ENCODE data around the gene LRRN3. TPM values are rescaled to one million over a fixed set of nuclear protein-coding genes. Genes with fewer than 3 reads are reported as not detected.

The LRRN3 gene
- total and polyA plus RNA-seq, 8 donors = 0.30 to 1.3 (median 0.46) TPM; not detected in 1

DNA sequence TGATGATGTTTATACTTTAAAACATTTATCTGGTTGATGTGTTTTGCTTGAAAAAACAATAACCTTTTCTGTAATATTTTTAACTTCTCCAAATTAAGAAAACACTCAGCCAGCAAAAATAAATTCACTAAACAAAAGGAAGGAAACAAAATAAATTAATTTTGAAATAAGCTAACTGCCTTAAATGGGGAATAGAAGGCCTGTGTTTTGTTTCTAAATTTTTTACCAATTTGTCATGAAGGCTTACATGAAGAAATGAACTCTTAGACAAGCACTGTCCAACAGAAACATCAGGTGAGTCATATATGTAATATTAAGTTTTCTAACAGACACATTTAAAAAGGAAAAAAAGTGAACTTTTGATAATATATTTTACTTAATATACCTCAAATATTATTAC lies 68.5 kb downstream of the LRRN3 start:
- intact Hi-C loops (cut with DNase I) = no loop called here
- DNase-seq (no peak), FAIRE-seq (no peak), ATAC-seq (no peak)
- Histone ChIP-seq H3K27me3 (no peaks in the 10 kb centered on the region), H3K9me3 (no peaks in the 10 kb centered on the region), H3K36me3 (no peaks in the 10 kb centered on the region), H3K4me3 (no peak overlapping the region), H3K27ac (no peak overlapping the region), H3K4me1 (no peaks in the 10 kb centered on the region)
- TF ChIP-seq, protein P1, sequence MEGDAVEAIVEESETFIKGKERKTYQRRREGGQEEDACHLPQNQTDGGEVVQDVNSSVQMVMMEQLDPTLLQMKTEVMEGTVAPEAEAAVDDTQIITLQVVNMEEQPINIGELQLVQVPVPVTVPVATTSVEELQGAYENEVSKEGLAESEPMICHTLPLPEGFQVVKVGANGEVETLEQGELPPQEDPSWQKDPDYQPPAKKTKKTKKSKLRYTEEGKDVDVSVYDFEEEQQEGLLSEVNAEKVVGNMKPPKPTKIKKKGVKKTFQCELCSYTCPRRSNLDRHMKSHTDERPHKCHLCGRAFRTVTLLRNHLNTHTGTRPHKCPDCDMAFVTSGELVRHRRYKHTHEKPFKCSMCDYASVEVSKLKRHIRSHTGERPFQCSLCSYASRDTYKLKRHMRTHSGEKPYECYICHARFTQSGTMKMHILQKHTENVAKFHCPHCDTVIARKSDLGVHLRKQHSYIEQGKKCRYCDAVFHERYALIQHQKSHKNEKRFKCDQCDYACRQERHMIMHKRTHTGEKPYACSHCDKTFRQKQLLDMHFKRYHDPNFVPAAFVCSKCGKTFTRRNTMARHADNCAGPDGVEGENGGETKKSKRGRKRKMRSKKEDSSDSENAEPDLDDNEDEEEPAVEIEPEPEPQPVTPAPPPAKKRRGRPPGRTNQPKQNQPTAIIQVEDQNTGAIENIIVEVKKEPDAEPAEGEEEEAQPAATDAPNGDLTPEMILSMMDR (IDR thresholded peaks at IDR 0.05) = no peak

DNA sequence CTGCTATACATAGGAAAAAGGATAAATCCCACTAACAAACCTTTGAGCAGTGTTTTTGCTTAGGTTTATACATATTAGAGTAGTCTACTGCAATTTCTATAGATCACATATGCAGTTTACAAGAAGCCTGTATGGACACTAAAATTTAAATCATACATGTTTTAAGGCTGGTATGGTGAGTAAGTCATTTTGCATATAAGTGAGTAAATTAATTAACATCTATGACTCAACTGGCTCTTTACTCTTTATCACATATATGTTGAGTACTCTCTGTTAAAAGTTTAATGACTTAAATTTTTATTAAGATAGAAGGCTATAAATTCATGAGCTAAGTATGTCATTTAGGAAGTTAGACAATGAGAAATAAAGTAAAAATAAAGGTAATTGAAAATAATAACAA lies 69.4 kb downstream of the LRRN3 start:
- H3K36me3 ChIP-seq = no peaks in the 10 kb centered on the region
- H3K27me3 ChIP-seq = no peaks in the 10 kb centered on the region
- ATAC-seq (no peak), FAIRE-seq (no peak), DNase-seq (no peak)
- H3K4me3 ChIP-seq = no peak overlapping the region
- no peaks in the 10 kb centered on the region for H3K4me1 ChIP-seq
- H3K27ac ChIP-seq = no peak overlapping the region
- intact Hi-C loops (cut with DNase I) = no loop called here
- TF ChIP-seq, protein P1 (IDR thresholded peaks at IDR 0.05) = no peak
- H3K9me3 ChIP-seq = no peaks in the 10 kb centered on the region

DNA sequence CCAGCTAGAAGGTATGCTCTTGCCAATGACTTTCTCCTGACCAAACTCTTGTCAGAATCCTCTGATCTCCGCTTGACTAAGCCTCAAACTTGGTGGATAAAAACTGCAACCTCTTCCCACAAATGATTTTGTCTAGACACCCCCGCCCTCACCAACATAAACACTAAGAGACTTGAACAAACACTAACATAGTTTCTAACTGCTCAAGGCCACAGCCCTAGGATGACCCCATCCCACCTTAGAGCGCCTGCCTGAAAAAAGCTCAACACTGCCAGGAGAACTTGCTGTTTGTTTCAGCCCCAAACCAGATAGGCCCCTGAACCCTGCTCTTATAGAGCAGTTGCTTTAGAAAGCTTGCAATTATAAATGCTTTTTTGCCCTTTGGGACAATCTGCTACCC lies 71.8 kb downstream of the LRRN3 start:
- H3K27me3 ChIP-seq = no peaks in the 10 kb centered on the region

DNA sequence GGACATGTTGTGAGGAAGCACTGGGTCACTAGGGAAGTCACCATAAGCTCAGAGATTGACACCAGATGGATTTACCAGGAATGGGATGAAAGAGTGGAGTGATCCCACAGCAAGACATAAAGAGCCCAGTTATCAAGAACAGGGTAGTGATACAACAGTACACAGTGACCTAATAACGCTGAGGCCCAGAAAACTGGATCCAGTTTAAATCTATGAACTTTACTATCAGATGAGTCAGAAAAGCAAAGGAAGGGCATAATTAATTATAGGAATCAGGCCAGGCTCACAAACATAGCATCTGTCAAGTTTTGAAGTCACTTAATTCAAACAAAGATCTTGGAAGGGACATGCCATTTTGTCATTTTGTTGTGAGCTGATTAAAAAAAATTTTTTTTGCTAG lies 73.5 kb downstream of the LRRN3 start:
- no peaks in the 10 kb centered on the region for H3K4me1 ChIP-seq
- H3K27me3 ChIP-seq = no peaks in the 10 kb centered on the region
- DNase-seq = no peak
- H3K36me3 ChIP-seq = no peaks in the 10 kb centered on the region
- intact Hi-C loops (cut with DNase I) = no loop called here
- no peaks in the 10 kb centered on the region for H3K9me3 ChIP-seq
- FAIRE-seq = no peak
- no peak overlapping the region for H3K4me3 ChIP-seq
- TF ChIP-seq, protein P1 (IDR thresholded peaks at IDR 0.05) = no peak
- no peak for ATAC-seq
- WGBS, 2 donors = 86 to 93% methylated on average over 1 of the region's 1 CpG
- H3K27ac ChIP-seq = no peak overlapping the region

More for the DNA sequence above, 71.8 kb downstream of the LRRN3 start:
- intact Hi-C loops (cut with DNase I) = no loop called here
- Histone ChIP-seq H3K36me3 (no peaks in the 10 kb centered on the region), H3K27ac (no peak overlapping the region), H3K4me1 (no peaks in the 10 kb centered on the region), H3K4me3 (no peak overlapping the region), H3K9me3 (no peaks in the 10 kb centered on the region)
- ATAC-seq (no peak), DNase-seq (no peak), FAIRE-seq (no peak)
- TF ChIP-seq, protein P1 (IDR thresholded peaks at IDR 0.05) = no peak
- WGBS, 2 donors = 91 to 93% methylated on average over 3 of the region's 3 CpGs

DNA sequence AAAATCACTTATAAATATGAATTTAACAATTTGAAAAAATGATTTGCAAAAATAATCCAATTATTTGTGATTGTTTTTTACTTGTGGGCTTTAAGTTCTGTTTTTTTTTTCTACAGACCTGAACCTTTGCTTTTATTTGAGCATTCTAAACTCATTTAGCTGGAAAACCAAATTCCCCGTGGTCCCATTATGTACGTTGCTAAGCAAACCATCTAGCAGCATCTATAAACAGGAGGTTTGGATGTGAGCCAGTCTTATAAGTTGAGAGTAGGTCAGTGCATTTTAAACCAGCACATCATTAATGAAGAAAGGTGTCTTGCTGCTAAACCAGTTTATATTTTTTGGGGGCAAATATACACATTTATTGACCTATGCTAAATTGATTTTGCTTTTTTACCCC lies 77.3 kb downstream of the LRRN3 start:
- H3K4me3 ChIP-seq = no peak overlapping the region
- WGBS, 2 donors = 77 to 81% methylated on average over 2 of the region's 2 CpGs
- no peak for DNase-seq
- intact Hi-C loops (cut with DNase I) = no loop called here
- no peaks in the 10 kb centered on the region for H3K27me3 ChIP-seq
- H3K4me1 ChIP-seq = no peaks in the 10 kb centered on the region
- no peak for ATAC-seq
- TF ChIP-seq, protein P1 (IDR thresholded peaks at IDR 0.05) = no peak
- no peak for FAIRE-seq
- no peaks in the 10 kb centered on the region for H3K36me3 ChIP-seq
- no peak overlapping the region for H3K27ac ChIP-seq
- no peaks in the 10 kb centered on the region for H3K9me3 ChIP-seq
